Activated T-cell treated with anti-CD3 and anti-CD28 coated beads for 24 hours (primary cell): ENCODE results near the gene GALNTL6.
"Not testable (repeated sequence)": the region's sequence is repeated elsewhere in the genome, so short reads cannot be mapped to it uniquely, and the experiment has no call there.

Experiments used
- DNase-seq: peaks from one replicate; pipeline ENCODE4 v3.0.0-alpha.2; 2020; ENCODE audit warnings: low read depth

The GALNTL6 gene

GRCh38 chr4:173019664-173020063 lies 1206.5 kb downstream of the GALNTL6 start:
- DNase-seq: no peak

DNA sequence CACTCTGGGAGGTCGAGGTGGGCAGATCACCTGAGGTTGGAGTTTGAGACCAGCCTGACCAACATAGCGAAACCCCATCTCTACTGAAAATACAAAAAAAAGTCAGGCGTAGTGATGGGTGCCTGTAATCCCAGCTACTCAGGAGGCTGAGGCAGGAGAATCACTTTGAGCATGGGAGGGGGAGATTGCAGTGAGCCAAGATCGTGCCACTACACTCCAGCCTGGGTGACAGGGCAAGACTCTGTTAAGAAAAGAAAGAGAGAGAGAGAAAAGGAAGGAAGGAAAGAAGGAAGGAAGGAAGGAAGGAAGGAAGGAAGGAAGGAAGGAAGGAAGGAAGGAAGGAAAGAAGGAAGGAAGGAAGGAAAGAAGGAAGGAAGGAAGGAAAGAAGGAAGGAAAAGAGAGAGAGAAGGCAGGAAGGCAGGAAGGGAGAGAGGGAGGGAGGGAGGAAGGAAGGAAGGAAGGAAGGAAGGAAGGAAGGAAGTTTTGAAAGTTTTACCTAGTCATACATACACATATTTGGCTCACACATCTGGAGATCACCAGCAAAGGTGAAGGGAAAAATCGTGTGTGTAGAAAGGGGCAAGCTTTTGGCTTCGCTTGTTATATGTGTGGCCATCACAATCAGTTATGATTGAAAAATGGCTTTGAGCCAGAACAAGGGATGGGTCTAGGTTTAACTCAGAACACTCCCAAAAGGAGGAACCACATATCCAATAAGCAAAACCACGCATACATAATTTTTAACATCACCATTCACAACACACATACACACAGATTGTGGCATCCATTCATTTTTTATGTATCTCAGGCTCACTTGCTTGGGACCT lies 1208.8 kb downstream of the GALNTL6 start:
- not testable (repeated sequence) for DNase-seq

DNA sequence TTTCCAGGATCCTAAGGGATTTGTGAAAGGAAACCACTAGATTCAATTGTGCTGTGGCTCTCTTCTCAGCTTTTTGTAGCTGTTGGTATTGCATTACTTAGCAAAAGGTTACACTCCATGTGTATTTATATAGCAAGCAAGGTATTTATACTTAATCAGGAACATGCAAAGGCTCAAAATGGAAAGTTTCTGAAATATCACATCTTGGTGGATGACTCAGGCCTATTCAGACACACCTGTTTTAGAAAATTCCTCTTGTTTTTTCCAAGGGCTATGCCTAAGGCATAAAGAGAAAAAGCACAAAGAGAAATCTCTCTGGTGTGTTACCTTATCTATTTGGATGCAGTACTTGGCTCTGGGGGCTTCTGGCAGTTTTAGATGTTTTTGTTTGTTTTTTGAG lies 1211.0 kb downstream of the GALNTL6 start:
- DNase-seq: no peak

DNA sequence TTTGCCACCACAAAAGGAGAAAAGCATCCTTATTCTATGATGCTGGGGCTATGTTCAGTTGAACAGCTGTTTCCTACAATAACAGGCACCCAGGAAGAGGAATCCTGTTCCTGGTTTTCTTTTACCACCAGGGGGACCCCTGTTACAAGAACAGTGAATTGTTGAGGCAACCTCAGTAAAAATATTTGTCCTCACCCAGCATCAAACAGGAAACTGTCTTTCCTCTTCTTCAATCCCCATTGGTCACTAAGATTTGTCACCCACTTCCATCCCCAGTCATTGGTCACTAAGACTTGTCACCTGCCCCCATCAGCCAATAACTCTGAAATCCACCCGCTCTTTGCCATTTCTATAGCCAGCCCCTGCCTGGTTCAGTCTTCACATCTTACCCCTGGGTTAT lies 1211.9 kb downstream of the GALNTL6 start:
- DNase-seq: no peak

DNA sequence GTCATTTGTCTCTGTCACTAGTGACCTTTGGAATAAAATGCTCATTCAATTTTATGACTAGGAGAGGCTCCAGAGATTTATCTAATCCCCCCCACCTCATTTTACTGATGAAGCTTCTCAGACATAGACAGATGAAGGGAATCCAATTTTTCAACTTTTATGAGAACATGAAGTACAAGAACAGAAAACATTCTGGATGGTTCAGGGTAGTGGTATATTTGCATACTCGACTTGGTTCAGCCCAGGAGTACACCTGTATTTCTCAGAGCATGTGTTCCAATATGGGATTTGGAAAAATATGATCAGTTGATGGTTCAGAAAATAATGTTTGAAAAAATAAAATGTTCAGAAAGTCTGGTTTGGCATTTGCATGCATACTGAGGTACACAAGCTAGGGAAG lies 1224.0 kb downstream of the GALNTL6 start:
- DNase-seq: no peak

GRCh38 chr4:173038192-173038896 lies 1225.1 kb downstream of the GALNTL6 start:
- no peak for DNase-seq

GRCh38 chr4:173039617-173040577 lies 1226.7 kb downstream of the GALNTL6 start:
- DNase-seq: no peak

DNA sequence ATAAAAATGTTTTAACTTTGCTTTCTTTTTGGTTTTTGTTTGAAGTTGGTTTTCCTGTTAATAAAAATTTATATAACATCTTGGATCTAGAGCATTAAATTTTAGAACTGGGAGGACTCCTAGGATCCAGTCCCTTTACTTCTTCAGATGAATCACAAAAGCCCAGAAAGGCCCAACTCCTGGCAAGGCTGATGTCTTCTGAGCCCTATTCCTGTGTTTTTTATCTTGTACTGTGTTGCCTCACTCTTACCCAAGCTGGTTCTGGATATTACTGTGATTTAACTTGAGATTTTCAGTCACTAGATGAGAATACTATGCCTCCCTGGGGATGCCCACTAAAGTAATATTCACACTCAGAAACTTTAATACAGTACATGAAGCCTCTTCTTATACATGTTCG lies 1228.3 kb downstream of the GALNTL6 start:
- no peak for DNase-seq

DNA sequence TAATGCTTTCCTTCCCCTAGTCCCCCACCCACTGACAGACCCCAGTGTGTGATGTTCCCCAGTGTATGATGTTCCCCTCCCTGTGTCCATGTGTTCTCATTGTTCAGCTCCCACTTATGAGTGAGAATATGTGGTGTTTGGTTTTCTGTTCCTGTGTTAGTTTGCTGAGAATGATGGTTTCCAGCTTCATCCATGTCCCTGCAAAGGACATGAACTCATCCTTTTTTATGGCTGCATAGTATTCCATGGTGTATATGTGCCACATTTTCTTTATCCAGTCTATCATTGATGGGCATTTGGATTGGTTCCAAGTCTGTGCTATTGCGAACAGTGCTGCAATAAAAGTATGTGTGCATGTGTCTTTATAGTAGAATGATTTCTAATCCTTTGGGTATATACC lies 1228.9 kb downstream of the GALNTL6 start:
- DNase-seq: not testable (repeated sequence)

GRCh38 chr4:173044340-173044739 lies 1231.1 kb downstream of the GALNTL6 start:
- DNase-seq: no peak

DNA sequence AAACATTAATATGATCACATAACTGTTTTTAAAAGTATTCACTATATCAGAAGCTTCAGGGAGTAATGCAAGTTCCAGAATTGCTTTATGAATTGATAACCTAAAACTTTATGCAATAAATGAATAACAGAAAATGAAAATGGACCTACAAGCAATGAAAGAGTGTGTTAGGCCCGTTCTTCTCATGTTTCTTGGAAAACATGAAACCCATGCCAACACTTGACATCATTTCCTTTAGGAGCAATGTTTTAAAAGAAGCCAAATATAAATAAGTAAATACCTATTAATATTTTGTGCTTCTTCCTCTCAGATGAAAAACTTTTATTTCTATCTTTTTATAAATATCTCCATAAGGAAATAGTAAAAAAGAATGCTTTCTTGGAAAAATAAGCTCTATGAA lies 1232.4 kb downstream of the GALNTL6 start:
- no peak for DNase-seq

DNA sequence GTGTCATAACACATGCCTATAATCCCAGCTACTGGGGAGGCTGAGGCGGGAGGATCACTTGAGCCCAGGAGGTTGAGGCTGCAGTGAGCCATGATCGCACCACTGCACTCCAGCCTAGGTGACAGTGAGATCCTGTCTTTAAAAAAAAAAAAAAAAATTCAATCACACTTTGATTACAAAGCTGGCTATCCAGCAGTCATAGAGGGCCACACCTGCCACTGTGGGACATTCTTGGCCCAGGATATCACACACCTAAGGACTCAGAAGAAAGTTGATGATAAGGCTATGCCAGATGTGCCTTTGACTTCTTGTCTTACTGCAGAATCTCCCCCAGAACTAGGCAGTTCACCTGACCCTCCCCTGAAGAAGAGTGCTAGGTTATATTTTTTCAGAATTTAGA lies 1232.9 kb downstream of the GALNTL6 start:
- DNase-seq: no peak

DNA sequence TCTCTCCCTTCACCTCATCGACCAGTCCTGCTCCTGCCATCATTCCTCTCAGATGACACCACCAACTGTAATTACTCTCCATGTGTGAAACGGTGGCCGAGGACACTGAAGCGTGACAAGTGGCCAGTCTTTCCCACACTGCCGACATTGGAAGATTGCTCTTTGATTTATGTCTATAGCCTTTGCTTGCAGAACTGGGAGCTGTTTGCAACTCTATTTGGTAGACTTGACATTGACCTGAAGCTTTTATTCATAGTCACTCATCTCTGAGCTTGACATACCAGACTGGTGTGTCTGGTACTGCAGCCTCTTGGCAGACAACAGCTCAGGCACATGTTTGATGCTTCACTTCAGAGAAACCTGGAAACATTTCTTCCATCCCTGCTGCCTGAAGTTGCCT lies 1233.6 kb downstream of the GALNTL6 start:
- no peak for DNase-seq

DNA sequence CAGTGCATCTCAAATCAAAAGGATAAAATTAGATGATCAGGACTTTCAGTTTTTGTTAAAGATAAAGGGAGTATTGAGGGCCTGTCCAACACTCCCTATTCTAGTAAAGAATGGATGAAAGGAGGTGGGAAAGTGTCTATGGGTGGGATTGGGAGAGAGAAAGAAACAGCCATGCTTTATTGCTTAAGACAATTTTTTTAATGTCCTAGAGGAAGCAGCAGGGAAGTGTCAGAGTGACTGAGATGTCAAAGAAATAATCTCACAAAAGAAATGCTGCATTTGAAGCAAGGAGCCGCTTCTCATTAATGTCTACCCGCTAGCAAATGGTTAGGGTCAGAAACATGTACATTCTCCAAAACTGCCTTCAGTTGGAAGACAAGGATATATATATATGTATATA lies 1238.0 kb downstream of the GALNTL6 start:
- no peak for DNase-seq

- no peak for DNase-seq
Observed at GRCh38 chr4:173051716-173052115, 1238.5 kb downstream of the GALNTL6 start.

GRCh38 chr4:173052439-173052838 lies 1239.2 kb downstream of the GALNTL6 start:
- DNase-seq: no peak

- DNase-seq: no peak
Observed at GRCh38 chr4:173056271-173056670, 1243.1 kb downstream of the GALNTL6 start.

DNA sequence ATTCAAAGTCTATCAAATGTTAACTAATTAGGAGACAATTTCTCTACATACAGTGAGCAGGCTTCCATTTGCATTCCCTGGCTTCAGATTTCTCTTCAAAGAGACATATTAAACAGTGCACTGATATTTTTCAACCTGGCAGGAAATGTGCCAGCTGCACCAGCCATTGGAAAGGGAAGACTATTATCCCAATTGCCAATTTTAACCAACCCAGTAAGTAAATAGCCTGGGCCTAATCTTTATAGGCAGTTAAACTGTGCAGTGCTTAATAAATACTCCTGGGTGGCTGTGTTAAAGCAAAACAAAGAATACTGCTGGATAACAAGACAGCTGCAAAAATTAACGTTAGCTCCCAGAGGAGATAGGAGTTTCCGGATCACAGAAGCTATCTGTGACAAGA lies 1243.5 kb downstream of the GALNTL6 start:
- DNase-seq: no peak

GRCh38 chr4:173057442-173057841 lies 1244.2 kb downstream of the GALNTL6 start:
- DNase-seq: no peak

GRCh38 chr4:173057901-173058300 lies 1244.7 kb downstream of the GALNTL6 start:
- DNase-seq: no peak

DNA sequence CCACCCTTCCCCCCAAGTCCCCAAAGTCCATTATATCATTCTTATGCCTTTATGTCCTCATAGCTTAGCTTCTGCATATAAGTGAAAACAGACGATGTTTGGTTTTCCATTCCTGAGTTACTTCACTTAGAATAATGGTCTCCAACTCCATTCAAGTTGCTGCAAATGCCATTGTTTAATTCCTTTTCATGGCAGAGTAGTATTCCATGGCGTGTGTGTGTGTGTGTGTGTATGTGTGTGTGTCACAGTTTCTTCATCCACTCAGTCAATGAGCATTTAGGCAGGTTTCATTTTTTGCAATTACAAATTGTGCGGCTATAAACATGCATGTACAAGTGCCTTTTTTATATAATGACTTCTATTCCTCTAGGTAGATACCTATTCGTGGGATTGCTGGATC lies 1248.0 kb downstream of the GALNTL6 start:
- no peak for DNase-seq

DNA sequence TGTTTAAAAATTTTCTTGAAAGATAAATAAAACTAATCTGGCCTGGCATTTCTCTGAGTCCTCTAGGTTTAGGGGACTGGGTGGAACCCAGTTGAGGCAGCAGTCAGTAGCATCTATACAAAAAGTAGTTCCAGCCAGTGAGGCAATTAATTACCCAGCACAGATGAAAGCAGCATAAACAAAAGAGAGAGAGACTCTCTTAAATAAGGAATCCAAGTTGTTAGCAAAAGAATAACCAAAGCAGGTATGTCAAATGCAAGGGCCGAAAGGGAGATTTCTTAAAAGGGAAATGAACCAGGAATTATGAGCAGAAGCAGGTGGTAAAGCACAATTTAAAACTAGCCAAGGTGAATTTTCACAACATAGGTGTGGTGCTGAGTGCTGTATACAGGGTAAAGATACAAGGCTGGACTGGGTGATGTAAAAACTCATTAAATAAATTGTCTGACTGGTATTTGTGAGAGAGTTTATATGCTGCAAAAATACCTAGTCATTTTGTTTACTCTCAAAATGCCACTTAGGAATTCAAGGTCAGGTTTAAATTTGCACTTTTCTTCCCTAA lies 1260.8 kb downstream of the GALNTL6 start:
- no peak for DNase-seq
